ENCODE results near the gene PRSS12.
"Not testable (repeated sequence)": the region's sequence is repeated elsewhere in the genome, so short reads cannot be mapped to it uniquely, and the experiment has no call there.

The PRSS12 gene

GRCh38 chr4:118273642-118274041 lies 79.2 kb downstream of the PRSS12 start:
- DNase-seq: no peak

GRCh38 chr4:118271788-118272187 lies 81.0 kb downstream of the PRSS12 start:
- no peak for DNase-seq

- DNase-seq: no peak
These were observed 82.3 kb downstream of the PRSS12 start for GRCh38 chr4:118270492-118270891.

- no peak for DNase-seq
These were observed 84.0 kb downstream of the PRSS12 start for GRCh38 chr4:118268780-118269179.

GRCh38 chr4:118266145-118266496 lies 86.7 kb downstream of the PRSS12 start:
- DNase-seq: not testable (repeated sequence)

GRCh38 chr4:118265312-118266144 lies 87.3 kb downstream of the PRSS12 start:
- no peak for DNase-seq

GRCh38 chr4:118264096-118264495 lies 88.7 kb downstream of the PRSS12 start:
- DNase-seq: no peak

- DNase-seq: no peak
These were observed 92.5 kb downstream of the PRSS12 start for GRCh38 chr4:118260309-118260708.

GRCh38 chr4:118259111-118259510 lies 93.7 kb downstream of the PRSS12 start:
- no peak for DNase-seq

- DNase-seq: no peak
These were observed 98.4 kb downstream of the PRSS12 start for GRCh38 chr4:118254368-118254767.

- no peak for DNase-seq
These were observed 102.9 kb downstream of the PRSS12 start for GRCh38 chr4:118249890-118250289.

- DNase-seq: no peak
These were observed 115.3 kb downstream of the PRSS12 start for GRCh38 chr4:118237531-118237930.

GRCh38 chr4:118235566-118236120 lies 117.2 kb downstream of the PRSS12 start:
- no peak for DNase-seq

All from NCI-H524 treated with DMSO at 0.1 percent for 48 hours (cell line).